GM12878 (cell line): ENCODE measurements around the gene AMBRA1. TPM values are rescaled to one million over a fixed set of nuclear protein-coding genes. Genes with fewer than 3 reads are reported as not detected.

ENCODE experiments used
- ATF2 ChIP-seq: IDR thresholded peaks from 2 replicates; pipeline ENCODE4 v1.6.1; 2012; ENCODE audit warnings: low read length, inconsistent platforms
- CEBPZ ChIP-seq: fragments of 150-350 bp; IDR thresholded peaks from 2 replicates; pipeline ENCODE4 v1.6.1; 2016; ENCODE audit warnings: low read depth, low read length
- CHD2 ChIP-seq: IDR thresholded peaks from 2 replicates; pipeline ENCODE4 v1.6.1; 2011; ENCODE audit warnings: low read depth, low read length, improper control_type of control experiment, borderline replicate concordance
- CHD4 ChIP-seq: fragments of 200-600 bp; sonication (generic); IDR thresholded peaks from 2 replicates; pipeline ENCODE4 v1.6.1; 2016; ENCODE audit warnings: mild to moderate bottlenecking
- MEF2A ChIP-seq: IDR thresholded peaks from 2 replicates; pipeline ENCODE4 v1.6.1; 2011; ENCODE audit warnings: low read depth, mild to moderate bottlenecking, low read length, moderate library complexity; ENCODE audit not compliant: insufficient read depth
- NKRF ChIP-seq: fragments of 450-650 bp; conservative IDR thresholded peaks from 2 replicates; pipeline ENCODE4 v1.6.1; 2017; ENCODE audit warnings: mild to moderate bottlenecking, moderate library complexity
- RUNX3 ChIP-seq: IDR thresholded peaks from 2 replicates; pipeline ENCODE4 v1.6.1; 2012; ENCODE audit warnings: low read length, inconsistent platforms
- SREBF1 ChIP-seq: IDR thresholded peaks from 2 replicates; pipeline ENCODE4 v1.6.1; 2012; ENCODE audit warnings: mild to moderate bottlenecking, low read length
- SUPT20H ChIP-seq: IDR thresholded peaks from 2 replicates; pipeline ENCODE4 v1.6.1; 2011; ENCODE audit warnings: low read depth, mild to moderate bottlenecking, low read length, moderate library complexity, borderline replicate concordance; ENCODE audit not compliant: control insufficient read depth
- ZBTB40 ChIP-seq: fragments of 450-650 bp; IDR thresholded peaks from 2 replicates; pipeline ENCODE4 v1.6.1; 2016; ENCODE audit warnings: mild to moderate bottlenecking, moderate library complexity, borderline replicate concordance
- ZNF622 ChIP-seq: fragments of 450-650 bp; IDR thresholded peaks from 2 replicates; pipeline ENCODE4 v1.6.1; 2017; ENCODE audit warnings: mild to moderate bottlenecking, inconsistent platforms
- polyA plus RNA-seq, 11 experiments: library from polyadenylated mRNA; depleted of rRNA in 4 of 11; unstranded in 6 of 11; stranded (reverse) in 5 of 11; fragments of >200 nt; fragmentation: Nextera tagmentation in 4 of 11; fragmentation: Illumina TruSeq in 1 of 11; extraction: Ambion mirVana in 4 of 11; extraction: Trizol in 1 of 11; gene quantifications; 1 replicate in 1 of 11; 2 replicates in 10 of 11; pipeline versions ENCODE4 v1.2.1 to v1.2.3, GENCODE V29; 2011 to 2016; ENCODE audit warnings: inconsistent platforms in 2 of 11, missing spikeins in 2 of 11, low read depth in 1 of 11
- total RNA-seq, 4 experiments: library from RNA; depleted of rRNA in 3 of 4; stranded (reverse); fragments of >200 nt in 3 of 4; fragmentation: Illumina TruSeq in 1 of 4; extraction: Trizol in 1 of 4; gene quantifications; 2 replicates each; pipeline versions ENCODE4 v1.2.1 to v1.2.3, GENCODE V29; 2013 to 2021

The AMBRA1 gene
- total and polyA plus RNA-seq, 10 of the 15 experiments (the other 5 are each of a cell fraction or from before 2014, with no cell fraction given), result 0.57 to 34.3 (median 13.7) TPM

GRCh38 chr11:46529928-46530574 lies 63.8 kb downstream of the AMBRA1 start (continued):
- TF ChIP-seq CEBPZ (no peak), MEF2A (no peak), NKRF (no peak), CHD2 (no peak), CHD4 (no peak), ZNF622 (no peak), ATF2 (no peak), SUPT20H (no peak), ZBTB40 (no peak), SREBF1 (no peak), RUNX3 (no peak)
